SHP77 (cell line): ENCODE measurements around the gene FUZ.
A peak's percentile ranks its signal among the peaks of the same experiment; 100 is the strongest.
"Not testable (repeated sequence)": the region's sequence is repeated elsewhere in the genome, so short reads cannot be mapped to it uniquely, and the experiment has no call there.

Experiments
- DNase-seq, 2 experiments: peaks; one replicate each; lab custom pipeline; 2025; lab: John Stamatoyannopoulos, UW

FUZ gene

DNA sequence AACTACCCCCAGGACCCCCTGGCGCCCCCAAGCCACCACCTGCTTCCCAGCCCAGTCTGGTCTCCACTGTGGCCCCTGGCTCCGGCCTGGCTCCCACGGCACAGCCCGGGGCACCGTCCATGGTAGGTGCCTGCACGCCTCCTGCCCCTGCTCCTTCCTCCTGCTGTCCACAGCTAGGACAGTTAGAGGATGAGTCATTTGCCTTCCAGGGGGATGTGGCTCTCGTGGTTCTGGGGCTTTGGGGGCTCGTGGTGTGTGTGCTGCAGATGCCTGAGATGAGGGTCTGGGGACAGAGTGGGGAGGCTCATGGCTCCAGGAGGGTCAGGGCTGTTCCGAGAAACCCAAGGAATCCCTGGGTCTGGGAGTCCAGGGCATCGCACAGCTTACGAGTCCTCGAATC is 17.7 kb upstream of the FUZ start:
- no peak for DNase-seq

GRCh38 chr19:49829721-49830120 is 16.6 kb upstream of the FUZ start:
- DNase-seq, result no peak

DNA sequence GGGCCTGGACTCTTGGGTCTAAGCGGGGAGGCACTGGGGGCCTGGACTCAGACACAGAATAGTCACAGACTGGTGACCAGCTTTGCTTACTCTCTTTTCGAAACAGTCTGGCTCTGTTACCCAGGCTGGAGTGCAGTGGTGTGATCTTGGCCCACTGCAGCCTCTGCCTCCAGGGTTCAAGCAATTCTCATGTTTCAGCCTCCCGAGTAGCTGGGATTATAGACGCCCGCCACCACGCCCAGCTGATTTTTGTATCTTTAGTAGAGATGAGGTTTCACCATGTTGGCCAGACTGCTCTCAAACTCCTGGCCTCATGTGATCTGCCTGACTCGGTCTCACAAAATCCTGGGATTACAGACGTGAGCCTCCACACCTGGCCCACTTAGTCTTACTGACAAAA is 16.1 kb upstream of the FUZ start:
- DNase-seq, result no peak

GRCh38 chr19:49827034-49827433 is 13.9 kb upstream of the FUZ start:
- no peak for DNase-seq

- DNase-seq, result no peak
Measured at GRCh38 chr19:49824662-49825061, 11.6 kb upstream of the FUZ start.

- DNase-seq, result peak; percentile 68 to 76
Measured at GRCh38 chr19:49823472-49823871, 10.4 kb upstream of the FUZ start.

DNA sequence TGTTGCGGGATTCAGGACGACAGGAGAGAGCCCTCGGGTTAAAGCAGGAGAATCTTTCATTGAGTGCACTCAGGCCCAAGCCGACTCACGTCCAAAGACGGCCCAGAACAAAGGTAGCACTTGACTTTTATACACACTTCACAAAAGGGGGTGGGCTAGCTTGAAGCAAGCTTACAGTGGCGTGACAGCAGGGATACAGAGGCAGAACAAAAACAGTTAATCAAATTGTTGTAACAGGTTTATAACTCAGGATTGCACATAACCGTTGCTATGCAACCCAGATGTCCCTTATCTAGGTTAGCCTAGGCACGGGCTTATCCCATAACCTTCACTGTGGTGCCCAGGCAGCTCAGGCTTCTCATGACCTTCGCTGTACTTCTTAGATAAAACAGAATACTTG is 7.0 kb upstream of the FUZ start:
- DNase-seq, result no peak

DNA sequence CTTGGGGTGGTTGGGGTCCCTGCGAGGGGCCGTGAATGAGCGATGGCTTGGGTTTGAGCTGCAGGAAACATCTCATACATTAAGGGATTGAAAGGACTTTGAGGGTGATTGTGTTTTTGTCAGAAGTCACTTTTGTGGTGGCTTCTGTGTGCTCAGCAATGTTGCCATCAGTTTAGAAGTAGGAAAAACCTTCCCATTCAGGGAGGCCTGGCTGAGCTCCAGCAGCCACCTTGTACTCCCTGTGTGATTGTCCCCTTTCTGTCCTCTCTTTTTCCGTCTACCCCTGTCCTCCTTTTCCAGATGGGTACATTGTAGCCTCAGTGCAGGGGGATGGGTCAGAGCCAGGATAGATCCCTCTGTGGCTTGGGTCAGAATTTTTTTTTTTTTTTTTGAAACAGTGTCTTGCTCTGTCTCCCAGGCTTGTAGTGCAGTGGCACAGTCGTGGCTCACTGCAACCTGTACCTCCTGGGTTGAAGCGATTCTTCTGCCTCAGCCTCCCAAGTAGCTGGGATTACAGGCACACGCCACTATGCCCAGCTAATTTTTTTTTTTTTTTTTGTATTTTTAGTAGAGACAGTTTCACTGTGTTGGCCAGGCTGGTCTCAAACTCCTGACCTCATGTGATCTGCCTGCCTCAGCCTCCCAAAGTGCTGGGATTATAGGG is 6.5 kb upstream of the FUZ start:
- not testable (repeated sequence) for DNase-seq

DNA sequence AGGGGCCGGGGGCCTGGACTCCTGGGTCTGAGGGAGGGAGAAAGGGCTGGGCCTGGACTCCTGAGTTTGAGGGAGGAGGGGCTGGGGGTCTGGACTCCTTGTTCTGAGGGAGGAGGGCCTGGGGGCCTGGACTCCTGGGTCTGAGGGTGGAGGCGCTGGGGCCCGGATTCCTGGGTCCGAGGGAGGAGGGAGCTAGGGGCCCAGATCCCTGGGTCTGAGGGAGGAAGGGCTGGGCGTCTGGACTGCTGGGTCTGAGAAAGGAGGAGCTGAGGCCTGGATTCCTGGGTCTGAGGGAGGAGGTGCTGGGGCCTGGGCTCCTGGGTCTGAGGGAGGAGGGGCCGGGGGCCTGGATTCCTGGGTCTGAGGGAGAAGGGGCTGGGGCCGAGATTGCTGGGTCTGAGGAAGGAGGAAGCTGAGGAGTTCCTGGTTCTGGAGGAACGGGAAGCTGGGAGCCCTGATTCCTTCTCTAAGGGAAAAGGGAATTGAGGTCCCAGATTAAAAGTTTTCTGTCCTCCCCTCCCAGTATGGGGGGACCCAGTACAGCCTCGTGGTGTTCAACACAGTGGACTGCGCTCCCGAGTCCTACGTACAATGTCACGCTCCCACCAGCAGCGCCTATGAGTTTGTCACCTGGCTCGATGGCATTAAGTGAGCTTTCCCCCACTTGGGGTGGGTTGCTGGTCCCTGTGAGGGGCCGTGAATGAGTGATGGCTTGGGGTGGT is 5.7 kb upstream of the FUZ start:
- peak in 1 of 2 experiments; percentile 7 for DNase-seq

DNA sequence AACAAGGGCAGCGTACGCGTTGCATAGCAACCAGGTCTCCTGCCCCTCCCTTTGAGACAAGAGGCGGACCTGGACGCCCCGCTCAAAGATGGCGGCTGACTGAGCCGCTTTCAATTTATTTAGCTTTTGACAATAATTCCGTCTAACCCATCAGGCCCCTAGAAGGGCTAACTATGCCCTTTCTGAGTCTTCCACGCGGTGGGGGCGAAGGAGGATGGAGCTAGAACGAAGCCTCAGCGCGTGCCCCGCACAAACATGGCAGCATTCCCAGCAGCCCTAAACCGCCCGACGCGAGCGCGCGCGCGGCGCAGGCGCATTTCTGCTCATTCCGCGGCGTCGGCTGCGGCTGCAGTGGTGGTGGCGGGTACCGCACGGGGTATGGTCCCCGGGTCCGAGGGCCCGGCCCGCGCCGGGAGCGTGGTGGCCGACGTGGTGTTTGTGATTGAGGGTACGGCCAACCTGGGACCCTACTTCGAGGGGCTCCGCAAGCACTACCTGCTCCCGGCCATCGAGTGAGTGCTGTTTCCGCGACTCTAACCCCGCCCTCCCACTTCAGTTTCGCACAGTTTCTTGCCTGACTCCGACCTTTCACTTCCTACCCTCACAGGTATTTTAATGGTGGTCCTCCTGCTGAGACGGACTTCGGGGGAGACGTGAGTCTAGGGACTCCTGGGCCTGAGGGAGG is 5.0 kb upstream of the FUZ start, which contains the start of gene MED25:
Gene MED25, plus strand, starts transcription at position 326 of the 685 bp plus-strand sequence. Its CDS starts 53 bp downstream, at position 379.
- DNase-seq, result peak; percentile 78 to 79

DNA sequence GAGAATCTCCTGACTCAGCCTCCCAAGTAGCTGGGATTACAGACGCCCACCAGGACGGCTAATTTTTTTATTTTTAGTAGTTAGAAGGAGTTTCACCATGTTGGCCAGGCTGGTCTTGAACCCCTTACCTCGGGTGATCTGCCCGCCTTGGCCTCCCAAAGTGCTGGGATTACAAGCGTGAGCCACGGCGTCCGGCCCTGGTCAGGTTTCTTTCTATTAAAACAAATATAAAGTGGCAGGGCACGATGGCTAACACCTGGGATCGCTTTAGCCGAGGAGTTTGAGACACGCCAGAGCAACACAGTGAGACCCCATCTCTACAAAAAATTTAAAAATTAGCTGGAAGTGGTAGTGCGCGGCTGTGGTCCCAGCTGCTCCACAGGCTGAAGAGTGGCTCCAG is 3.5 kb upstream of the FUZ start:
- peak in 1 of 2 experiments; percentile 47 for DNase-seq

- DNase-seq, result no peak
Measured at GRCh38 chr19:49814010-49814409, 918 bp upstream of the FUZ start.

DNA sequence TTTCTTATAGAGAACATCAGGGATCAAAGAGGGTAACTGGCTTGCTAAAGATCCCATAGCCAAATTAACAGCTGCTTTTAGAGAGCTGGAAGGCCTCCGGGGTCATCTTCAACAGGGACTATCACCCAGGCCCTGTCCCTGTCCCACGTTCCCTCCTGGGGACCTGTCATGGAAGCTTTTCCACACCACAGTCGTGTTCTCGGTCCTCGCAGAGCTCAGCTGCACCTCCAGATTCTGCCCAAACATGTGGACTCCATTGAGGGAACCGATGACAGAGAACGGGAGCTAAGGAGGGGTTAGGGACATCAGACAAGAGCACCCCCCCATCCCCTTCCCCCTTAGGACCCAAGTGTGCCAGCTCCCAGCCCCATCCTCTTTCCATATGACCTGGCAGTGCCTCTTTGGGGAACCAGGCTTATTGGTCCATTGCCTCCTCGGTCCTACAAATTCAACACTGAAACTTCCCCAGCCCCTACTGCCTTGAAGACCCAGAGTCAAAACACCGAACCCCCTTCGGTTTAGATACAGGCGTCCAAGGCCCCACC is 568 bp downstream of the FUZ start:
- DNase-seq, result no peak

GRCh38 chr19:49811328-49811727 is 1.8 kb downstream of the FUZ start:
- no peak for DNase-seq

DNA sequence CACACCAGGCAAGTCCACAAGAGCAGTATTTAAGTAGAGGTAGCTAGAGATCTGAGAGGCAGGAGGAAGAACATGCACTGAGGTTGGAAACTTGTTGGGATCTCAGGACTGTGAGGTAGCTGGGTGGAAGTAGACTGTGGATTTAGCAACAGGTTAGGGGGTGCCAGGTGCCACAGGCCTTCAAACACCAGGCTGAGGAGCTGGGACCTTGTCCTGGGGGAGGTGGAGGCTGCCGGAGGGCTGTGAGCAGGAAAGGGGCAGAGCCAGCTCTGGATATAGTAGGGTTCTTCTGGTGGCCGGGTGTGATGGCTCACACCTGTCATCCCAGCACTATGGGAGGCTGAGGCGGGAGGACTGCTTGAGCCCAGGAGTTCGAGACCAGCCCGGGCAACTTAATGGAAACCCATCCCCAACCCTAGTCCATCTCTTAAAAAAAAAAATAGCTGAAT is 3.1 kb downstream of the FUZ start:
- DNase-seq, result no peak

- DNase-seq, result no peak
Measured at GRCh38 chr19:49809160-49809940, 3.7 kb downstream of the FUZ start.

DNA sequence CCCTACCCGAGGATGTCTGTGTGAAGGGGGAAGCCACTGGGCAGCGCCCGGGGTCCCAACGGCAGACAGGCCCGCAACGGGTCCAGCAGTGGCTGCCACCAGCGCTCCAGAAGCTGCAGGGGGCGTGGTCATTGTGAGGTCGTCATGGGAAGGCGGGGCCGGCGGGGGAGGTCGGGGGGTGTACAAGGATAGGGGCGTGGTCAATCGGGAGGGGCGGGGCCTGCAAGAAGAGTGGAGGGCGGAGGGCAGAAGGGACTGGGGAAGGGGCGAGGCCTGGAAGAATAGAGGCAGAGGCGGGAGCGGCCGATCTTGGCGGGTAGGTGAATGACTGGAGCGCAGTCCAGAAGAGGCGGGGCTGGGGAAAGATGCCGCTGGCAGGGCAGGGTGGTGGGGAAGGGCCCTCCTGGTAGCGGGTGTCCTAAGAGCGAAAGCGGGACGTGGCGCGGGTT is 4.4 kb downstream of the FUZ start:
- DNase-seq, result peak in 1 of 2 experiments; percentile 5

GRCh38 chr19:49807904-49808675 is 5.0 kb downstream of the FUZ start:
- no peak for DNase-seq

DNA sequence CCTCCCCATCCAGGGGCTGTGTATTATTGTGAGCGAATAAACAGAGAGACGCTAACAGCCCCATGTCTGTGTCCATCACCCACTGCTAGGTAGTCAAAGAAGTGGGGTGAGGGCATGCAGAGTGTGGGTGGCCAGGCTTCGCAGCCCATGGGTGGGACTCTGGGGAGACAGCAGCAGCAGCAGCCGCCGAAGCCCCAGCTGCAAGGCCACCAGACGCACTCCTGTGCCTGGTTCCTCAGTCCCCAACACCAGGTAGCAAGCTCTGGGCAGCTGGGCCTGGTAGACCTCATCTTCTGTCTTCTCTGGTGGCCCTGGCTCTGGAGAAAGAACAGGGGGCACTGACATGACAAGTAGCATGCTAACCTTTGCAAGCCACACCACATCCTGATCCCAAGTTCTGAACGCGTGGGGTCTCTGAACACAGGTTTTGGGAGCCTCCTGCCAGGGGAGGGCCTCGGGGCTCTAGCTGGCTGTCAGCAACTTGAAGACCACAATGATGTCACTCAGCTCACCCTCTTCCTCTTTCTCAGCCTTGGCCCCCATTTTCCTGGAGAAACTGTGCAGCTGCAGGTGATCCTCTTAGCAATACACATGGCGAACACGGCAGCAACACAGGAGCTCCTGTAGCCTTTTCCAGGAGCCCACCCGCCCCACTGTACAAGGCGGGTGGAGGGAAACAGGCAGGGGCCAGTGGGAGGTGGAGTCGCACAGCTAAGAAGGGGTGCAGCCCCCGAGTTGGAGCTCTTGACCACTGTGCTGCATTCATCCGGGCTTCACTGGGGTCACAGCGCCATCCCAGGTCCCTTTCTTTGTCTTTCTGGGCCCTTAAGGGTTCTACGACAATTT is 5.8 kb downstream of the FUZ start:
- no peak for DNase-seq

DNA sequence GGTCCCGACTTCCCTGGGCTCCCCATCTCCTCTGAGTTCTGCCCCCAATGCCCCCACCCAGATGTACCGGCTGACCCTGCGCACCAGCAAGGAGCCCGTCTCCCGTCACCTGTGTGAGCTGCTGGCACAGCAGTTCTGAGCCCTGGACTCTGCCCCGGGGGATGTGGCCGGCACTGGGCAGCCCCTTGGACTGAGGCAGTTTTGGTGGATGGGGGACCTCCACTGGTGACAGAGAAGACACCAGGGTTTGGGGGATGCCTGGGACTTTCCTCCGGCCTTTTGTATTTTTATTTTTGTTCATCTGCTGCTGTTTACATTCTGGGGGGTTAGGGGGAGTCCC is 6.5 kb downstream of the FUZ start:
- DNase-seq, result no peak
